ENCODE measurements around the gene COX8C.

The COX8C gene

GRCh38 chr14:93346926-93347721 is at the start of gene COX8C:
COX8C (plus strand) TSS chr14:93347182; CDS start chr14:93347269, 87 bp downstream.
- no peak for DNase-seq

DNA sequence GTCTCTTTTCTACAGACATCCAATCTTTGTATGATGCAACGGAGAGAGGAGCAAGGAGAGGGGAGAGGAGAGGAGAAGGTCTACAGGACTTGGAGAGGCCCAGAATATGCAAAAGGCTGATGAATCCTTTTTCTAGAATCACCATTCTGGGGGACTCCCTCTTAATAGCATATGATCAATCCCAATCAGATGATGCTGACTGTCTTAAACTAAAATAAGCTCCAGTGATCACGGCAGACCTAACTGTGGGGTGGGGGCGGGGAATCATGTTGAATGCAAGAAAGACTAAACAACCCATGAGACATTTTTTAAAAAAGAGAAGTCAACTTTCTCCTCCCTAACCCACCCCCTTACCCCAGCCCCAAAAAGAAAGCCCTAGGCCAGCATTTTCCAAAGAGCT is 47.6 kb upstream of the COX8C start:
- DNase-seq = no peak

- no peak for DNase-seq
Observed at GRCh38 chr14:93299866-93300265, 47.1 kb upstream of the COX8C start.

GRCh38 chr14:93301821-93302447 is 45.0 kb upstream of the COX8C start:
- DNase-seq = no peak

- DNase-seq = no peak
Observed at GRCh38 chr14:93302688-93303581, 44.0 kb upstream of the COX8C start.

DNA sequence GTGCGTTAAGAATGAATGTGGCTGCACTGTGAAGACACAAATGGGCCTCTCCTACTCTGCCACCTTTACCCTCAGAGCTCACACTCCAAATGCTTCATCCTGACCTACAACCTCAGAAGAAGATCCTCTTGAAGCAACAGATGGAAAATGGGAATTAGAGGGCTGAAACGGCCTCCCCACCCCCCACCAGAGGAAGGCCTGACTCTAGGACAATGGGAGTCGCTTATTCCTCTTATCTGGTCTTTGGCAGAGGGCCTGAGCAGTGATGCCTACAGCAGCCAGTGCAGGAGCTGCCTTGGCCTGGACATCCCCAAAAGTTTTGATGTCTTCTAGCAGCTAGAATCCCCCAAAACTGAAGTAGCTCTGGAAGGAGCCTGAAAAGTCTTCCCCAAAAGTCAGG is 43.3 kb upstream of the COX8C start:
- no peak for DNase-seq

- no peak for DNase-seq
Observed at GRCh38 chr14:93304771-93305170, 42.2 kb upstream of the COX8C start.

- no peak for DNase-seq
Observed at GRCh38 chr14:93305725-93306418, 41.1 kb upstream of the COX8C start.

GRCh38 chr14:93306812-93307211 is 40.2 kb upstream of the COX8C start:
- DNase-seq = no peak

DNA sequence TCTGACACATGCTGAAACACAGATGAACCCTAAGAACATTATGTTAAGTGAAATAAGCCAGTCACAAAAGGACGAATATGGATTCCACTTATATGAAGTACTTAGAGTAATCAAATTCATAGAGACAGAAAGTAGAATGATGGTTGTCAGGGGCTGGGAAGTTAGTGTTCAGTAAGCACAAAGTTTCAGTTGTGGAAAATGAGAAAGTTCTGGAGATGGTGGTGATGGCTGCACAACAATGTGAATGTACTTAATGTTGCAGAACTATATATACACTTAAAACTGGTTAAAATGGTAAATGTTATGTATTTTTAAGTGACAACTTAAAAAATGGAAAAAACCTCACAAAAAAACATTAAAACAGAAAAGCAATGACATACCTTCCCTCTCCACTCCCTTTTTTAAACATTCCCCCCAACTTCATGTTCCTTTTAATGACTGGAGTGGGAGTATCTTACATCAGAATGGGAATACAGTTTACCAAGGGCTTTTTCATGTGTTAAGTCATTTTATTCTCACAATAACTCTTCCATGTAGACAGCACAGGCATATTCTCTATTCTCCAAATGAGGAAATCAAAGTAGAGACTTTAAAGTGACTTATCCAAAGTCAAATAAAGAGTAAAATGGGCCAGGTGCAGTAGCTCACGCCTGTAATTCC is 38.2 kb upstream of the COX8C start:
- DNase-seq = no peak

GRCh38 chr14:93309427-93309966 is 37.5 kb upstream of the COX8C start:
- DNase-seq = no peak

GRCh38 chr14:93311082-93311481 is 35.9 kb upstream of the COX8C start:
- DNase-seq = no peak

- DNase-seq = no peak
Observed at GRCh38 chr14:93315575-93315974, 31.4 kb upstream of the COX8C start.

GRCh38 chr14:93316716-93317115 is 30.3 kb upstream of the COX8C start:
- DNase-seq = no peak

DNA sequence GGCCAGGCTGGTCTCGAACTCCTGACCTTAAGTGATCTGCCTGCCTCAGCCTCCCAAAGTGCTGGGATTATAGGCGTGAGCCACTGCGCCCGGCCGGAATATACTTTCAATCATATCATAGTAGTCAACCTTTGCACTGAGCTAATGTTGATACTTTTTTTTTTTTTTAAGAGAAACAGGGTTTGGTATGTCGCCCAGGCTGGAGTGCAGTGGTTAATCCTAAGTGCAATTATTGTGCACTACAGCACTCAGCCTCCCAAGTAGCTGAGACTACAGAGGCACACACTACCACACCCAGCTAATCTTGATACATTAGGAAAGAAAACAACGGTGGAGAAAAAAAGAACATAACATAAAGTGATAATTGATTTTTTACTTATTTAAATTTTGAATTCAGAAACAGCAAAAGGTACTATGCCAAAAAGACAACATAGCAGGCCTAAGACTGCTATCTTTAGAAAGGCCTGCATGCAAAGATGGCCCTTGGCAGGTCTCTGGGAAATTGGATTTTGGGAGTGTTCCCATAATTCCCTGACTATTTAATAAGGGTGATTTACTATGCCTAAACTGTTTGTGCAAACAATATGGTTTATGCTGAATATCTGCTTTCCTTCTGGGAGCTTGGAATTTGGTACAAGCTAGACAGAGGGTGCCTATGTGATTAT is 29.6 kb upstream of the COX8C start:
- no peak for DNase-seq

GRCh38 chr14:93317875-93318807 is 28.8 kb upstream of the COX8C start:
- DNase-seq = no peak

GRCh38 chr14:93318927-93319326 is 28.1 kb upstream of the COX8C start:
- no peak for DNase-seq

DNA sequence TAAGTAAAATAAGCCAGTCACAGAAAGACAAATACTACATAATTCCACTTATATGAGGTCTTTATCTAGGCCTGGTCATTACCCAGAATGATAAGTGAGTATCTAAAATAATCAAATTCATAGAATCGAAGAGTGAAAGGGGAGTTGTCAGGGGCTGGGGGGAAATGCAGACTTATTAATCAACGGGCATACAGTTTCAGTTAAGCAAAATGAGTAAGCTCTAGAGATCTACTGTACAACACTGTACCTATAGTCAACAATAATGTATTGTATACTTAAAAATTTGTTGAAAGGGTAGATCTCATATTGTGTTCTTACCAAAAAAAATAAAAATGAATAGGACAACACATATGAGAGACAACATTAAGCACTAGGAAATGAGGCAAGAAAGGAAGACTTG is 27.5 kb upstream of the COX8C start:
- DNase-seq = no peak

DNA sequence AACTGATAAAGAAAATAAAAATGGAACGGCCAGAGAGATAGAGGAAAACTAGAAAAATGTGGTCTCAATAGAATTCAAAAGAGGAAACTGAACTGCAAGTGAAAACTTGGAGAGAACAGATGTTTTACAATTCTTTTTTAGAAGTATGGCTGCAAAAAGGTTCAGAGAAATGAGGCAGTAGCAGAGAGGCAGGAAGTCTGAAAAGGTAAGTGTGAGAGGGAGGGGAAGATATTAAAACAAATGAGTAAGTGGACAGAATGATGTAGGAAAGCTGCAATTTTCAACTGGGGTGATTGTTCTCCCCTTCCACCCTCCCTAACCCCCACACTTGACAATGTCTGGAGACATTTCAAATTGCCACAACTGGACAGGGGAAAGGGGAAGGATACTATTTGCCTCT is 27.0 kb upstream of the COX8C start:
- DNase-seq = no peak

DNA sequence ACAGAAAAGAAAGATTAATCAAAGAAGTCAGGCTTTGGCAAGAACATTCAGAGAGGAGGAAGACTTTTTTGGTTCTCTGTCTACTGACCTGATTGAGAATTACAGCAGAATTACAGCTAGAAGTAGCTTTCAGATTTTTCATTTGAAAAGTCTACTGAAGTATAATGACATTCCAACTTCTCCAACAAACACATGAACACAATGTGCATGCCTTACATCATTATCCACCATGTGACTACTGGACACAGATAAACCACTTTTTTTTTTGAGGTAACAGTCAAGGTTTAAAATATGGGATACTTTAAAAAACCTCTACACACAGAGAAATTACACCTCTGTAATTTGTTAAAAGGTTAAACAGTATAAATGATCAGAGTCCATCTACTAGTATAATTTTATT is 26.5 kb upstream of the COX8C start:
- DNase-seq = no peak
